ENCODE results near the gene CORO1C. TPM values are rescaled to one million over a fixed set of nuclear protein-coding genes. Genes with fewer than 3 reads are reported as not detected.
A peak's percentile ranks its signal among the peaks of the same experiment; 100 is the strongest.

The CORO1C gene
- total and polyA plus RNA-seq, 10 donors = 12.0 to 119 (median 74.8) TPM

- intact Hi-C loops (cut with DNase I; ENCODE audit: low total_unique reads) = no loop called here
- Histone ChIP-seq H3K4me3 (peak overlapping the region in 1 of 8 donors; percentile 21), H3K27me3 (replicated peaks in 1 of 7) (no peaks in the 10 kb centered on the region), H3K4me1 (peaks cover 15 to 99% (median 58%) of the 10 kb centered on the region in 6 donors), H3K9me3 (no peaks in the 10 kb centered on the region), H3K27ac (peak overlapping the region in 5 of 8 donors; percentile 21 to 74 (median 67)), H3K36me3 (peaks cover 0 to 75% (median 20%) of the 10 kb centered on the region in 6 donors)
- no peak for DNase-seq
- WGBS, 5 donors = 36 to 48% (median 42%) methylated on average over 3 to 4 of the region's 4 CpGs
- TF ChIP-seq POLR2AphosphoS5 (IDR thresholded peaks at IDR 0.05) (peak in 2 of 3 donors; percentile 25 to 68), CTCF (IDR thresholded peaks at IDR 0.05 in 8 of 11, conservative IDR thresholded peaks at IDR 0.05 in 3 of 11) (no peak)
Measured at GRCh38 chr12:108622421-108622820, 108.9 kb downstream of the CORO1C start.

GRCh38 chr12:108621161-108621560 lies 110.2 kb downstream of the CORO1C start:
- Histone ChIP-seq H3K27ac (peak overlapping the region in 4 of 8 donors; percentile 5 to 74 (median 70)), H3K9me3 (peaks cover 0 to under 1% (median under 1%) of the 10 kb centered on the region in 8 donors), H3K36me3 (peaks cover 0 to 62% (median 18%) of the 10 kb centered on the region in 6 donors), H3K27me3 (replicated peaks in 1 of 7) (no peaks in the 10 kb centered on the region), H3K4me1 (peaks cover 25 to 99% (median 60%) of the 10 kb centered on the region in 6 donors), H3K4me3 (no peak overlapping the region)
- DNase-seq = no peak
- intact Hi-C loops (cut with DNase I; ENCODE audit: low total_unique reads) = no loop called here
- TF ChIP-seq POLR2A (IDR thresholded peaks at IDR 0.05) (no peak), CTCF (IDR thresholded peaks at IDR 0.05 in 8 of 11, conservative IDR thresholded peaks at IDR 0.05 in 3 of 11) (no peak), POLR2AphosphoS5 (IDR thresholded peaks at IDR 0.05) (no peak)
- WGBS, 5 donors = 64 to 80% (median 70%) methylated on average over 3 of the region's 3 CpGs

- peaks cover 0 to 55% (median 18%) of the 10 kb centered on the region in 6 donors for H3K36me3 ChIP-seq
- no peak for DNase-seq
- H3K27ac ChIP-seq = peak overlapping the region in 6 of 8 donors; percentile 5 to 74 (median 50)
- 92 to 96% (median 95%) methylated on average over 10 of the region's 10 CpGs for WGBS, 5 donors
- peaks cover 0 to 9% (median 7%) of the 10 kb centered on the region in 8 donors for H3K9me3 ChIP-seq
- no peak overlapping the region for H3K4me3 ChIP-seq
- intact Hi-C loops (cut with DNase I; ENCODE audit: low total_unique reads) = no loop called here
- H3K27me3 ChIP-seq (replicated peaks in 1 of 7) = no peaks in the 10 kb centered on the region
- peaks cover 26 to 92% (median 60%) of the 10 kb centered on the region in 6 donors for H3K4me1 ChIP-seq
- TF ChIP-seq CTCF (IDR thresholded peaks at IDR 0.05 in 8 of 11, conservative IDR thresholded peaks at IDR 0.05 in 3 of 11) = no peak
- no peak for TF ChIP-seq POLR2A (IDR thresholded peaks at IDR 0.05)
- TF ChIP-seq POLR2AphosphoS5 (IDR thresholded peaks at IDR 0.05) = peak in 1 of 3 donors; percentile 13
Measured at GRCh38 chr12:108620236-108620879, 111.0 kb downstream of the CORO1C start.

Measured in spleen (tissue), 11 donors.